CD4-positive, alpha-beta T cell treated with Interleukin-6 at 100 ng/mL for 8 hours (primary cell): ENCODE results near the gene HOMER2.

Source experiments
- DNase-seq: peaks from one replicate; pipeline ENCODE4 v3.0.0-alpha.2; 2020; ENCODE audit warnings: mixed read lengths, low spot score

HOMER2 gene

GRCh38 chr15:82930461-82930860 lies 22.1 kb downstream of the HOMER2 start:
- DNase-seq, result no peak

- DNase-seq, result no peak
These were observed 23.8 kb downstream of the HOMER2 start for GRCh38 chr15:82928711-82929110.

GRCh38 chr15:82923744-82924143 lies 28.8 kb downstream of the HOMER2 start:
- no peak for DNase-seq

- no peak for DNase-seq
These were observed 29.8 kb downstream of the HOMER2 start for GRCh38 chr15:82922737-82923136.

GRCh38 chr15:82921939-82922338 lies 30.6 kb downstream of the HOMER2 start:
- no peak for DNase-seq

GRCh38 chr15:82921242-82921641 lies 31.3 kb downstream of the HOMER2 start:
- DNase-seq, result no peak

- DNase-seq, result no peak
These were observed 33.2 kb downstream of the HOMER2 start for GRCh38 chr15:82919231-82919886.

- DNase-seq, result no peak
These were observed 33.8 kb downstream of the HOMER2 start for GRCh38 chr15:82918607-82919230.

- DNase-seq, result no peak
These were observed 34.4 kb downstream of the HOMER2 start for GRCh38 chr15:82918162-82918561.

GRCh38 chr15:82917249-82917648 lies 35.3 kb downstream of the HOMER2 start:
- no peak for DNase-seq

GRCh38 chr15:82916161-82916952 lies 36.2 kb downstream of the HOMER2 start:
- no peak for DNase-seq

GRCh38 chr15:82914396-82914795 lies 38.1 kb downstream of the HOMER2 start:
- no peak for DNase-seq

- no peak for DNase-seq
These were observed 41.1 kb downstream of the HOMER2 start for GRCh38 chr15:82911458-82911857.

- no peak for DNase-seq
These were observed 41.8 kb downstream of the HOMER2 start for GRCh38 chr15:82910721-82911120.

GRCh38 chr15:82909080-82909815 lies 43.3 kb downstream of the HOMER2 start:
- DNase-seq, result no peak

- no peak for DNase-seq
These were observed 45.2 kb downstream of the HOMER2 start for GRCh38 chr15:82907350-82907749.

GRCh38 chr15:82904574-82904973 lies 47.9 kb downstream of the HOMER2 start:
- DNase-seq, result no peak

GRCh38 chr15:82903511-82903910 lies 49.0 kb downstream of the HOMER2 start:
- no peak for DNase-seq

GRCh38 chr15:82901114-82901805 lies 51.3 kb downstream of the HOMER2 start:
- no peak for DNase-seq

- no peak for DNase-seq
These were observed 51.9 kb downstream of the HOMER2 start for GRCh38 chr15:82900511-82901060.

- no peak for DNase-seq
These were observed 53.6 kb downstream of the HOMER2 start for GRCh38 chr15:82898961-82899360.

- no peak for DNase-seq
These were observed 56.5 kb downstream of the HOMER2 start for GRCh38 chr15:82895983-82896382.
